ENCODE data around the gene CRYL1. TPM values are rescaled to one million over a fixed set of nuclear protein-coding genes. Genes with fewer than 3 reads are reported as not detected.

The CRYL1 gene
- polyA plus RNA-seq (2012; ENCODE audit: low read depth, missing spikeins) = 29.6 TPM

- FAIRE-seq = peak; percentile 93
- TF ChIP-seq POU2F2 (IDR thresholded peaks at IDR 0.05; ENCODE audit: low read depth, low read length) (0 out of 2 replicates have a peak, but pooled peaks have one; percentile 44), SPI1 (IDR thresholded peaks at IDR 0.05; ENCODE audit: low read depth, low read length) (peak; percentile 35; the same call in 1 of the 2 replicates), POLR2A (IDR thresholded peaks at IDR 0.05; ENCODE audit: low read depth, low read length) (peak; percentile 73), PAX5 (IDR thresholded peaks at IDR 0.05; ENCODE audit: insufficient read depth, low read length, severe bottlenecking) (no peak), POLR2AphosphoS5 (IDR thresholded peaks at IDR 0.05; ENCODE audit: low read depth, low read length) (peak; percentile 27; the same call in 1 of the 2 replicates), TAF1 (IDR thresholded peaks at IDR 0.05; ENCODE audit: low read depth, low read length) (peak; percentile 30; the same call in 1 of the 2 replicates)
- DNase-seq (ENCODE audit: insufficient read length, low spot score) = peak; percentile 57
Measured at GRCh38 chr13:20525601-20526544, at the start of gene CRYL1. Gene CRYL1 (minus strand): TSS chr13:20525857. CDS start chr13:20525794, 63 bp downstream.

GRCh38 chr13:20573636-20574035 lies 48.0 kb upstream of the CRYL1 start:
- TF ChIP-seq POLR2AphosphoS5 (IDR thresholded peaks at IDR 0.05; ENCODE audit: low read depth, low read length) = no peak
- no peak for TF ChIP-seq TAF1 (IDR thresholded peaks at IDR 0.05; ENCODE audit: low read depth, low read length)
- no peak for TF ChIP-seq SPI1 (IDR thresholded peaks at IDR 0.05; ENCODE audit: low read depth, low read length)
- TF ChIP-seq POLR2A (IDR thresholded peaks at IDR 0.05; ENCODE audit: low read depth, low read length) = no peak
- no peak for TF ChIP-seq PAX5 (IDR thresholded peaks at IDR 0.05; ENCODE audit: insufficient read depth, low read length, severe bottlenecking)
- no peak for TF ChIP-seq POU2F2 (IDR thresholded peaks at IDR 0.05; ENCODE audit: low read depth, low read length)
- FAIRE-seq (no peak), DNase-seq (ENCODE audit: insufficient read length, low spot score) (no peak)

GRCh38 chr13:20573186-20573585 lies 47.5 kb upstream of the CRYL1 start:
- FAIRE-seq = no peak

GRCh38 chr13:20571676-20572075 lies 46.0 kb upstream of the CRYL1 start:
- DNase-seq (ENCODE audit: insufficient read length, low spot score) (no peak), FAIRE-seq (no peak)
- TF ChIP-seq TAF1 (IDR thresholded peaks at IDR 0.05; ENCODE audit: low read depth, low read length) (no peak), SPI1 (IDR thresholded peaks at IDR 0.05; ENCODE audit: low read depth, low read length) (no peak), POLR2AphosphoS5 (IDR thresholded peaks at IDR 0.05; ENCODE audit: low read depth, low read length) (no peak), PAX5 (IDR thresholded peaks at IDR 0.05; ENCODE audit: insufficient read depth, low read length, severe bottlenecking) (no peak), POLR2A (IDR thresholded peaks at IDR 0.05; ENCODE audit: low read depth, low read length) (no peak), POU2F2 (IDR thresholded peaks at IDR 0.05; ENCODE audit: low read depth, low read length) (no peak)

More at GRCh38 chr13:20573186-20573585, 47.5 kb upstream of the CRYL1 start:
- no peak for TF ChIP-seq POU2F2 (IDR thresholded peaks at IDR 0.05; ENCODE audit: low read depth, low read length)
- TF ChIP-seq PAX5 (IDR thresholded peaks at IDR 0.05; ENCODE audit: insufficient read depth, low read length, severe bottlenecking) = no peak
- TF ChIP-seq SPI1 (IDR thresholded peaks at IDR 0.05; ENCODE audit: low read depth, low read length) = no peak
- TF ChIP-seq POLR2A (IDR thresholded peaks at IDR 0.05; ENCODE audit: low read depth, low read length) = no peak
- TF ChIP-seq TAF1 (IDR thresholded peaks at IDR 0.05; ENCODE audit: low read depth, low read length) = no peak
- no peak for TF ChIP-seq POLR2AphosphoS5 (IDR thresholded peaks at IDR 0.05; ENCODE audit: low read depth, low read length)
- no peak for DNase-seq (ENCODE audit: insufficient read length, low spot score)

- FAIRE-seq = no peak
- TF ChIP-seq POLR2A (IDR thresholded peaks at IDR 0.05; ENCODE audit: low read depth, low read length) = no peak
- no peak for TF ChIP-seq PAX5 (IDR thresholded peaks at IDR 0.05; ENCODE audit: insufficient read depth, low read length, severe bottlenecking)
- TF ChIP-seq TAF1 (IDR thresholded peaks at IDR 0.05; ENCODE audit: low read depth, low read length) = no peak
- TF ChIP-seq POU2F2 (IDR thresholded peaks at IDR 0.05; ENCODE audit: low read depth, low read length) = no peak
- no peak for TF ChIP-seq POLR2AphosphoS5 (IDR thresholded peaks at IDR 0.05; ENCODE audit: low read depth, low read length)
- no peak for TF ChIP-seq SPI1 (IDR thresholded peaks at IDR 0.05; ENCODE audit: low read depth, low read length)
- no peak for DNase-seq (ENCODE audit: insufficient read length, low spot score)
Measured at GRCh38 chr13:20570517-20570916, 44.9 kb upstream of the CRYL1 start.

- no peak for DNase-seq (ENCODE audit: insufficient read length, low spot score)
- FAIRE-seq = no peak
- TF ChIP-seq POLR2A (IDR thresholded peaks at IDR 0.05; ENCODE audit: low read depth, low read length) = no peak
- no peak for TF ChIP-seq SPI1 (IDR thresholded peaks at IDR 0.05; ENCODE audit: low read depth, low read length)
- no peak for TF ChIP-seq PAX5 (IDR thresholded peaks at IDR 0.05; ENCODE audit: insufficient read depth, low read length, severe bottlenecking)
- TF ChIP-seq POU2F2 (IDR thresholded peaks at IDR 0.05; ENCODE audit: low read depth, low read length) = no peak
- no peak for TF ChIP-seq TAF1 (IDR thresholded peaks at IDR 0.05; ENCODE audit: low read depth, low read length)
- TF ChIP-seq POLR2AphosphoS5 (IDR thresholded peaks at IDR 0.05; ENCODE audit: low read depth, low read length) = no peak
Measured at GRCh38 chr13:20567881-20568528, 42.3 kb upstream of the CRYL1 start.

GRCh38 chr13:20566898-20567874 lies 41.5 kb upstream of the CRYL1 start, which contains the start of gene IFT88:
Gene IFT88 (plus strand): TSS chr13:20567157. CDS start chr13:20574386, 7,229 bp downstream.
- FAIRE-seq (peak; percentile 94), DNase-seq (ENCODE audit: insufficient read length, low spot score) (peak; percentile 81)
- TF ChIP-seq POU2F2 (IDR thresholded peaks at IDR 0.05; ENCODE audit: low read depth, low read length) (no peak), PAX5 (IDR thresholded peaks at IDR 0.05; ENCODE audit: insufficient read depth, low read length, severe bottlenecking) (no peak), POLR2A (IDR thresholded peaks at IDR 0.05; ENCODE audit: low read depth, low read length) (peak; percentile 49; the same call in 1 of the 2 replicates), TAF1 (IDR thresholded peaks at IDR 0.05; ENCODE audit: low read depth, low read length) (peak; percentile 37; the same call in 1 of the 2 replicates), POLR2AphosphoS5 (IDR thresholded peaks at IDR 0.05; ENCODE audit: low read depth, low read length) (peak; percentile 66), SPI1 (IDR thresholded peaks at IDR 0.05; ENCODE audit: low read depth, low read length) (no peak)

- no peak for TF ChIP-seq POLR2AphosphoS5 (IDR thresholded peaks at IDR 0.05; ENCODE audit: low read depth, low read length)
- DNase-seq (ENCODE audit: insufficient read length, low spot score) (no peak), FAIRE-seq (peak; percentile 63)
Measured at GRCh38 chr13:20566468-20566897, 40.8 kb upstream of the CRYL1 start.
